OCI-LY1 (cell line): ENCODE results near the gene PEAK1.

Experiments used
- EZH2 ChIP-seq: fragments of 200-600 bp; sonication (generic), shearing (Covaris generic); IDR thresholded peaks from 2 replicates; pipeline ENCODE4 v1.8.0; 2017; ENCODE audit warnings: borderline replicate concordance, mixed run types, mild to moderate bottlenecking, antibody characterized with exemption, low read length, moderate library complexity, mixed read lengths
- TF ChIP-seq, protein P1 (sequence below): fragments of 200-600 bp; sonication (generic), shearing (Covaris generic); IDR thresholded peaks from 2 replicates; pipeline ENCODE4 v1.5.1; 2017; ENCODE audit warnings: mild to moderate bottlenecking, antibody characterized with exemption, low read length, moderate library complexity, mixed read lengths

DNA sequence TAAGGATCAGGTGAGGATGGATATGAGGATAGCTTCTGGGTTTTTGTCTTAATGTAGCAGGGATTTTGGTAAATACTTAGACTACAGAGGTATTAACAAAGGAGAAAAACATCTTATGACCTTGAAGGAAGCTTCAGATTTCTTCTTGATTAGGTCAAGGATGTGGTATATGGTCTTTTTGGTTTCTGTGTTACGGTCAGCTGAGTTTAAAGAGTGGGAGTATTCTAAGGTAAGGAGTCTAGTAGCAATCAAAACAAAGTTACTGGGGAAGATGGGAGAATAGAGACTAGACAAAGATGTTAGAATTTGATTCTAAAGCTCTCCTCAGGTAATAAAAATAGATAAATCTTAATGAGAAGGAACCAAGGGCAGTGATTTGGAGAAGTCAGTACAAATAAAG is 7.0 kb upstream of the PEAK1 start:
- TF ChIP-seq, protein P1, sequence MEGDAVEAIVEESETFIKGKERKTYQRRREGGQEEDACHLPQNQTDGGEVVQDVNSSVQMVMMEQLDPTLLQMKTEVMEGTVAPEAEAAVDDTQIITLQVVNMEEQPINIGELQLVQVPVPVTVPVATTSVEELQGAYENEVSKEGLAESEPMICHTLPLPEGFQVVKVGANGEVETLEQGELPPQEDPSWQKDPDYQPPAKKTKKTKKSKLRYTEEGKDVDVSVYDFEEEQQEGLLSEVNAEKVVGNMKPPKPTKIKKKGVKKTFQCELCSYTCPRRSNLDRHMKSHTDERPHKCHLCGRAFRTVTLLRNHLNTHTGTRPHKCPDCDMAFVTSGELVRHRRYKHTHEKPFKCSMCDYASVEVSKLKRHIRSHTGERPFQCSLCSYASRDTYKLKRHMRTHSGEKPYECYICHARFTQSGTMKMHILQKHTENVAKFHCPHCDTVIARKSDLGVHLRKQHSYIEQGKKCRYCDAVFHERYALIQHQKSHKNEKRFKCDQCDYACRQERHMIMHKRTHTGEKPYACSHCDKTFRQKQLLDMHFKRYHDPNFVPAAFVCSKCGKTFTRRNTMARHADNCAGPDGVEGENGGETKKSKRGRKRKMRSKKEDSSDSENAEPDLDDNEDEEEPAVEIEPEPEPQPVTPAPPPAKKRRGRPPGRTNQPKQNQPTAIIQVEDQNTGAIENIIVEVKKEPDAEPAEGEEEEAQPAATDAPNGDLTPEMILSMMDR, result no peak
- no peak for TF ChIP-seq EZH2
